Transverse colon (tissue), 4 donors: Measurements from ENCODE around the gene FARP1. TPM values are rescaled to one million over a fixed set of nuclear protein-coding genes. Genes with fewer than 3 reads are reported as not detected.

Experiments used
- DNase-seq: peaks from one replicate; pipeline ENCODE4 v3.0.0-alpha.2; 2019
- H3K27ac ChIP-seq, 4 donors: fragments of 200-600 bp; sonication (generic); 2 replicates each; pipeline ENCODE4 v1.5.1; 2016 to 2018; ENCODE audit warnings: inconsistent platforms in 4 of 4
- H3K27me3 ChIP-seq: fragments of 200-600 bp; sonication (generic); 2 replicates; pipeline ENCODE4 v1.5.1; 2017; ENCODE audit warnings: inconsistent platforms
- H3K36me3 ChIP-seq, 4 donors: fragments of 200-600 bp; sonication (generic); 2 replicates each; pipeline ENCODE4 v1.5.1; 2017 to 2019; ENCODE audit warnings: inconsistent platforms in 4 of 4
- H3K4me1 ChIP-seq, 4 donors: fragments of 200-600 bp; sonication (generic); 2 replicates each; pipeline ENCODE4 v1.5.1; 2017 to 2020; ENCODE audit warnings: inconsistent platforms in 4 of 4
- H3K4me3 ChIP-seq, 4 donors: fragments of 200-600 bp; sonication (generic); 1 replicate in 1 of 4; 2 replicates in 3 of 4; pipeline versions ENCODE4 v1.5.1 to v1.6.1; 2017 to 2019; ENCODE audit warnings: inconsistent platforms in 4 of 4
- H3K9me3 ChIP-seq, 2 donors: fragments of 200-600 bp; sonication (generic); 2 replicates each; pipeline ENCODE4 v1.5.1; 2017 to 2019; ENCODE audit warnings: inconsistent platforms in 2 of 2
- CTCF ChIP-seq, 5 experiments: fragments of 200-600 bp in 3 of 5; fragments of 450-650 bp in 2 of 5; sonication (generic) in 3 of 5; IDR thresholded peaks; 1 replicate in 2 of 5; 2 replicates in 3 of 5; pipeline ENCODE4 v1.5.1; 2016 to 2017; ENCODE audit warnings: antibody characterized with exemption in 5 of 5, inconsistent platforms in 3 of 5, mild to moderate bottlenecking in 2 of 5, moderate library complexity in 1 of 5
- EP300 ChIP-seq: sonication (generic); formaldehyde crosslinking; IDR thresholded peaks from one replicate; pipeline ENCODE4 v1.6.1; 2017; ENCODE audit warnings: antibody characterized with exemption, low read depth
- POLR2A ChIP-seq: fragments of 450-650 bp; IDR thresholded peaks from one replicate; pipeline ENCODE4 v1.6.1; 2016; ENCODE audit warnings: antibody characterized with exemption, mild to moderate bottlenecking, moderate library complexity
- POLR2AphosphoS5 ChIP-seq, 3 donors: sonication (generic); formaldehyde crosslinking; IDR thresholded peaks; one replicate each; pipeline ENCODE4 v1.6.1; 2016; ENCODE audit warnings: antibody characterized with exemption in 3 of 3
- WGBS, 2 donors: methylation state at CpG; one replicate each; pipeline ENCODE4 v1.1.5; 2018; ENCODE audit warnings: low coverage in 1 of 2; 5-methylcytosine and 5-hydroxymethylcytosine counted together
- in situ Hi-C, 4 donors: fragments of 200-750 bp; cut with MboI; loops; one replicate each; pipeline versions ENCODE4 v1.15.0 to v1.15.1; 2017; ENCODE audit warnings: low sequenced_read_pairs in 3 of 4, low pct_ligation_motif_present in 1 of 4, low pct_unique_long_range_greater_than_20kb in 1 of 4
- intact Hi-C: fragments of 100-400 bp; cut with DNase I; formaldehyde crosslinking; loops from one replicate; pipeline ENCODE4 v1.15.1; 2023; ENCODE audit warnings: low total_unique reads
- total RNA-seq, 4 donors: library from RNA; depleted of rRNA; stranded (reverse); fragments of >200 nt; gene quantifications; one replicate each; pipeline ENCODE4 v1.1.0, GENCODE V29; 2016

FARP1 gene
- total RNA-seq, 4 donors from 2014 or later = 32.8 to 41.8 (median 38.3) TPM

- Histone ChIP-seq H3K27ac (peak overlapping the region in 3 of 4 donors; percentile 8 to 26 (median 25)), H3K9me3 (no peaks in the 10 kb centered on the region), H3K36me3 (no peaks in the 10 kb centered on the region), H3K27me3 (no peaks in the 10 kb centered on the region), H3K4me1 (peaks cover 5 to 44% (median 19%) of the 10 kb centered on the region in 4 donors), H3K4me3 (no peak overlapping the region)
- DNase-seq = no peak
- intact Hi-C loops (no loop called here), in situ Hi-C loops (no loop called here)
- TF ChIP-seq POLR2AphosphoS5 (IDR thresholded peaks at IDR 0.05) (no peak), EP300 (no peak)
- WGBS, 2 donors = 15 to 31% methylated on average over 2 of the region's 2 CpGs
Measured at GRCh38 chr13:98192008-98192407, 49.1 kb downstream of the FARP1 start.

- Histone ChIP-seq H3K4me3 (no peak overlapping the region), H3K9me3 (no peaks in the 10 kb centered on the region), H3K4me1 (peaks cover 11 to 53% (median 27%) of the 10 kb centered on the region in 4 donors), H3K27ac (peak overlapping the region; percentile 21 to 54 (median 30)), H3K36me3 (no peaks in the 10 kb centered on the region), H3K27me3 (no peaks in the 10 kb centered on the region)
- DNase-seq = peak; percentile 53
- intact Hi-C loops = no loop called here
- TF ChIP-seq CTCF (IDR thresholded peaks at IDR 0.05) (no peak), EP300 (no peak), POLR2A (no peak), POLR2AphosphoS5 (IDR thresholded peaks at IDR 0.05) (no peak)
- in situ Hi-C loops = no loop called here
- 51% methylated on average over 10 of the region's 10 CpGs; no CpG with 5 or more reads in 1 of the 2 donors for WGBS, 2 donors
Measured at GRCh38 chr13:98195054-98195791, 52.3 kb downstream of the FARP1 start.

- Histone ChIP-seq H3K27me3 (no peaks in the 10 kb centered on the region), H3K27ac (no peak overlapping the region), H3K36me3 (no peaks in the 10 kb centered on the region), H3K4me3 (no peak overlapping the region), H3K9me3 (no peaks in the 10 kb centered on the region), H3K4me1 (peaks cover 13 to 48% (median 20%) of the 10 kb centered on the region in 4 donors)
- TF ChIP-seq CTCF (IDR thresholded peaks at IDR 0.05) = no peak
- no peak for TF ChIP-seq EP300
- no peak for TF ChIP-seq POLR2A
- TF ChIP-seq POLR2AphosphoS5 (IDR thresholded peaks at IDR 0.05) = no peak
- no peak for DNase-seq
- in situ Hi-C loops (no loop called here), intact Hi-C loops (no loop called here)
- WGBS, 2 donors = 71 to 83% methylated on average over 2 to 3 of the region's 4 CpGs
Measured at GRCh38 chr13:98198683-98199082, 55.8 kb downstream of the FARP1 start.

GRCh38 chr13:98199480-98199879 lies 56.6 kb downstream of the FARP1 start:
- H3K27ac ChIP-seq = peak overlapping the region in 1 of 4 donors; percentile 18
- 27 to 31% methylated on average over 4 of the region's 4 CpGs for WGBS, 2 donors

More at GRCh38 chr13:98199480-98199879, 56.6 kb downstream of the FARP1 start:
- Histone ChIP-seq H3K4me1 (peaks cover 13 to 49% (median 20%) of the 10 kb centered on the region in 4 donors), H3K27me3 (no peaks in the 10 kb centered on the region), H3K4me3 (no peak overlapping the region), H3K36me3 (no peaks in the 10 kb centered on the region), H3K9me3 (no peaks in the 10 kb centered on the region)
- no peak for TF ChIP-seq POLR2A
- TF ChIP-seq CTCF (IDR thresholded peaks at IDR 0.05) = no peak
- no peak for TF ChIP-seq POLR2AphosphoS5 (IDR thresholded peaks at IDR 0.05)
- no peak for TF ChIP-seq EP300
- intact Hi-C loops = no loop called here
- DNase-seq = no peak
- in situ Hi-C loops = no loop called here
